ENCODE data around the gene LDHB. TPM values are rescaled to one million over a fixed set of nuclear protein-coding genes. Genes with fewer than 3 reads are reported as not detected.

Gene LDHB
- total RNA-seq, 1 experiment from 2014 or later = 1,454 TPM

GRCh38 chr12:21704847-21705246 lies 47.2 kb upstream of the LDHB start:
- ChIA-PET CTCF (no interaction called here), RAD21 (ENCODE audit: low non-redundant PET in 1 of 2, low total read pairs in 2 of 2, uncharacterized antibody in 2 of 2, unreplicated experiment in 2 of 2) (no interaction called here), POLR2A (no interaction called here)
- H3K9me3 ChIP-seq (ENCODE audit: control insufficient read depth in 1 of 2, insufficient read depth in 1 of 2, low read depth in 1 of 2, low read length in 2 of 2) = no peaks in the 10 kb centered on the region
- no peak overlapping the region for H3K4me3 ChIP-seq (replicated peaks in 1 of 2; ENCODE audit: low read depth in 1 of 2, low read length in 2 of 2)
- no peak for TF ChIP-seq SP1 (IDR thresholded peaks at IDR 0.05; ENCODE audit: low read depth)
- TF ChIP-seq POLR2AphosphoS5 (IDR thresholded peaks at IDR 0.05; ENCODE audit: low read depth, low read length) = no peak
- TF ChIP-seq TCF7L2 (IDR thresholded peaks at IDR 0.05; ENCODE audit: borderline replicate concordance, extremely low read depth, insufficient read depth, insufficient read length) = no peak
- TF ChIP-seq ZFX (IDR thresholded peaks at IDR 0.05) = no peak
- no peak for TF ChIP-seq CTCF (IDR thresholded peaks at IDR 0.05 in 2 of 3, conservative IDR thresholded peaks at IDR 0.05 in 1 of 3; ENCODE audit: borderline replicate concordance in 1 of 3, insufficient read depth in 1 of 3, low read depth in 2 of 3, low read length in 2 of 3)
- TF ChIP-seq EZH2 (IDR thresholded peaks at IDR 0.05) = no peak
- TF ChIP-seq ZNF274 (IDR thresholded peaks at IDR 0.05; ENCODE audit: low read depth, low read length) = no peak
- TF ChIP-seq CBX3 (IDR thresholded peaks at IDR 0.05; ENCODE audit: low read depth) = no peak
- TF ChIP-seq ATF3 (IDR thresholded peaks at IDR 0.05) = no peak
- TF ChIP-seq MAX (IDR thresholded peaks at IDR 0.05) = no peak
- no peak for TF ChIP-seq SRF (IDR thresholded peaks at IDR 0.05; ENCODE audit: low read depth)
- TF ChIP-seq EZH2phosphoT487 (IDR thresholded peaks at IDR 0.05; ENCODE audit: borderline replicate concordance) = no peak
- no peak for TF ChIP-seq EGR1 (IDR thresholded peaks at IDR 0.05; ENCODE audit: low read depth)
- TF ChIP-seq CEBPB (IDR thresholded peaks at IDR 0.05; ENCODE audit: low read depth) = no peak
- TF ChIP-seq FOSL1 (IDR thresholded peaks at IDR 0.05; ENCODE audit: low read depth) = no peak
- no peak for TF ChIP-seq REST (IDR thresholded peaks at IDR 0.05; ENCODE audit: low read depth)
- no peak for TF ChIP-seq ZBTB33 (IDR thresholded peaks at IDR 0.05; ENCODE audit: extremely low read depth, insufficient replicate concordance, low read length)
- TF ChIP-seq JUND (IDR thresholded peaks at IDR 0.05) = no peak
- no peak for TF ChIP-seq POLR2A (IDR thresholded peaks at IDR 0.05; ENCODE audit: borderline replicate concordance, extremely low read depth, insufficient read depth, insufficient read length)
- TF ChIP-seq ELF1 (IDR thresholded peaks at IDR 0.05; ENCODE audit: borderline replicate concordance, low read depth) = no peak
- H3K4me2 ChIP-seq (ENCODE audit: low read length) = no peak overlapping the region
- no peaks in the 10 kb centered on the region for H3K36me3 ChIP-seq (ENCODE audit: control insufficient read depth in 1 of 2, insufficient read depth in 2 of 2, low read length in 2 of 2)
- ATAC-seq (no peak), DNase-seq (ENCODE audit: low read depth, low spot score) (no peak)
- no peaks in the 10 kb centered on the region for H3K4me1 ChIP-seq (ENCODE audit: control insufficient read depth in 1 of 2, insufficient read depth in 2 of 2, low read length in 2 of 2)
- H3K9ac ChIP-seq (ENCODE audit: low read length) = no peak overlapping the region
- H3K27me3 ChIP-seq (ENCODE audit: insufficient read depth, low read length) = no peaks in the 10 kb centered on the region
- no peaks in the 10 kb centered on the region for H4K20me1 ChIP-seq (ENCODE audit: insufficient read depth)
- no peaks in the 10 kb centered on the region for H3K79me2 ChIP-seq (ENCODE audit: insufficient read depth, low read length)
- H2AFZ ChIP-seq (ENCODE audit: low read depth, low read length, poor library complexity, severe bottlenecking) = no peak overlapping the region
- no TSS peak for BruUV-seq (replicated peaks)
- H3K9me2 ChIP-seq (ENCODE audit: insufficient read depth) = no peaks in the 10 kb centered on the region
- intact Hi-C loops (cut with micrococcal nuclease) = no loop called here
- no peak overlapping the region for H3K27ac ChIP-seq (ENCODE audit: low read depth, low read length)

Data from HCT116 (cell line).